T1000 (cell line): Measurements from ENCODE around the gene PRR13.
"Not testable (repeated sequence)": the region's sequence is repeated elsewhere in the genome, so short reads cannot be mapped to it uniquely, and the experiment has no call there.

Experiments used
- DNase-seq: peaks from one replicate; lab custom pipeline; 2025; ENCODE audit warnings: mixed read lengths; lab: John Stamatoyannopoulos, UW

The PRR13 gene

GRCh38 chr12:53439582-53439981 is 2.0 kb upstream of the PRR13 start:
- not testable (repeated sequence) for DNase-seq

GRCh38 chr12:53443955-53444354 is 2.4 kb downstream of the PRR13 start:
- DNase-seq: no peak

DNA sequence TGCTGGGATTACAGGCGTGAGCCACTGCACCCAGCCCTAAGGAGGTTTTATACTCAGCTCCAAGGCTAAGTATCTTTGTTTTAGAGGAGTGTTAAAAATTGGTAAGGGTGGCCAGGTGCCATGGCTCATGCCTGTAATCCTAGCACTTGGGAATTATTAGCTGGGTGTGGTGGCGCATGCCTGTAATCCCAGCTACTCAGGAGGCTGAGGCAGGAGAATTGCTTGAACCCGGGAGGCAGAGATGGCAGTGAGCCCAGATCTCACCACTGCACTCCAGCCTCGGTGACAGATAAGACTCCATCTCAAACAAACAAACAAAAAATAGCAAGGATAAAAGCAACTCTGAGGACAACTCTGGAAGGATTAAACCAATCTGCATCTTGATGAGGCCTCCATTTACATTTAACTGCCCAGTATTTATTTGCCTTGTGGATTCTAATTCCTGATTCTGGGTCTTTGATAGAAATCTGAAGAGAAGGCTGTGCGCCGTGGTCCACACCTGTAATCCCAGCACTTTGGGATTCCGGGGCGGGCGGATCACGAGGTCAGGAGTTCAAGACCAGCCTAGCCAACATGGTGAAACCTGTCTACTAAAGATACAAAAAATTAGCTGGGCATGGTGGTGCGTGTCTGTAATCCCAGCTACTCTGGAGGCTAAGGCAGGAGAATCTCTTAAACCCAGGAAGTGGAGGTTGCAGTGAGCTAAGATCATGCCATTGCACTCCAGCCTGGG is 3.2 kb downstream of the PRR13 start:
- not testable (repeated sequence) for DNase-seq

GRCh38 chr12:53450936-53451335 is 9.4 kb downstream of the PRR13 start:
- no peak for DNase-seq

- peak; percentile 98 for DNase-seq
Measured at GRCh38 chr12:53451661-53452158, 10.2 kb downstream of the PRR13 start, which contains the start of gene PCBP2. Gene PCBP2, plus strand, starts transcription at chr12:53452102. Its CDS starts 2,699 bp downstream, at chr12:53454801.

DNA sequence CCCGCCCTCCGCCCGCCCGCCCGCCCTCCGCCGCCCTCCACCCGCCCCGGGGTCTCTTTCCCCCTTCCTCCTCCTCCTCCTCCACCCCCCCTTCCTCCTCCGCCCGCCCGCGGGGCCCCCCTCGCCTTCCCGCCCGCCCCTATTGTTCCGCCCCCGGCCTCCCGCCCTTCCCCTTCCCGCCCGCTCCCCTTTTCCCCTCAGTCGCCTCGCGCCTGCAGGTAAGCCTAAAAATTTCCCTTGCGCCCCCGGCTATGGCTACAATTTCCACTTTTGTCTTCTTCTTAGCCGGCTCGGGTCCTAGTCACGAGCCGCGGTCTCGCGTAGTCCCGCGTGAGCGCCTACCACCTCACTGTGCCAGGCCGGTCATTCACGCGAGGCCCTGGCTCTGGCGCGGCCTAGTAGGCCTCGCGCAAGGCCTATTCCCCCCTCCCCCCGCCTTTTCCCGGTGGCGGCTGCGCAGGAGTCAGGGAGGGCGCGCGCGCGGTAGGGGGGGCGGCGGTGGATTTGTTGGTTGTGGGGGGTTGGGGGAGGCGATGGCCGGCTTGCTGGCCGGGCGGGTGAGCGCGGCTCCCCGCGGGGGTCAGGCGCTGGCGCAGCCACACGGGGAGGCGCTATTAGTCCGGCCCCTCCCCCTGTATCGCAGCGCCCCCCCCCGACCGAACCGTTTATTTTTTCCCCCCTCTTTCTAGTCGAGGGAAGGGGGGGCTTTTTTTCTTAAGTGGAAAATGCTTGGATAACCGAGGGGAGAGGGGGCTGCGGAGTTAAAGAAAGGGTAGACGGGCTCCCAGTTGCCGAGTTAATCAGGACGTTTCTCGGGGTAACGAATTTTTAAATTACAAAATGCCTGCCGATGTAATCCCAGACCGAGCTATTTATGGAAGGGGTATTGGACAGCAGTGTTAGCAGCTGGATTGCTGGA is 10.9 kb downstream of the PRR13 start:
- peak; percentile 76 for DNase-seq

GRCh38 chr12:53453953-53454640 is 12.6 kb downstream of the PRR13 start:
- no peak for DNase-seq

DNA sequence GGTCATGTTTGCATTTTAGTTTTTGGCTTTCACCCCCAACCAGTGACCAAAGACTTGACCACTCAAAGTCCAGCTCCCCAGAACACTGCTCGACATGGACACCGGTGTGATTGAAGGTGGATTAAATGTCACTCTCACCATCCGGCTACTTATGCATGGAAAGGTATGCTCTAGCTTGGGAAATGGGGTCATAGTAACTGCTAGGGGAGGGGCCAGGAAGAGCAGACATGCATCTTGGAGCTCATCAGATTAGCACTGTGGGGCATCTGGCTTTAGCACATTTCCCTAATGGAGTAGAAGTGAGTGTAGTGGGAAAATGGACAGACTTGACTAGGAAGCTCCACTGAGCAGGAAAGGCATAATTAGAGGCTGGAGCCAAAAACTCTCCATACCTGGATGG is 13.2 kb downstream of the PRR13 start:
- DNase-seq: no peak

- no peak for DNase-seq
Measured at GRCh38 chr12:53456654-53457366, 15.3 kb downstream of the PRR13 start.

DNA sequence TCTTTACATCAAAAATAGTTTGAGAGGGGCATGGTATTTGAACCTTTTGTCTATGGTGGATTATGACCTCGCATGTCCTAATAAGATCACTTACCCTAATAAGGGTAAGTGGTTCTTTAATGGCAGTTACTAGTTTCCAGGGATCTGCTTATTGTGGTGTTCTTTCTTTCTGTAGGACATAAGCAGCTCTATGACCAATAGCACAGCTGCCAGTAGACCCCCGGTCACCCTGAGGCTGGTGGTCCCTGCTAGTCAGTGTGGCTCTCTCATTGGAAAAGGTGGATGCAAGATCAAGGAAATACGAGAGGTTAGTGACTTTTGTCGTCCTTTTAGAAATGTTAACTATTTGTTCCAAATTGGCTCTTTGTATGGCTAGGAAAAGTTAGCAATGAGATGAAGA is 17.6 kb downstream of the PRR13 start:
- DNase-seq: no peak

DNA sequence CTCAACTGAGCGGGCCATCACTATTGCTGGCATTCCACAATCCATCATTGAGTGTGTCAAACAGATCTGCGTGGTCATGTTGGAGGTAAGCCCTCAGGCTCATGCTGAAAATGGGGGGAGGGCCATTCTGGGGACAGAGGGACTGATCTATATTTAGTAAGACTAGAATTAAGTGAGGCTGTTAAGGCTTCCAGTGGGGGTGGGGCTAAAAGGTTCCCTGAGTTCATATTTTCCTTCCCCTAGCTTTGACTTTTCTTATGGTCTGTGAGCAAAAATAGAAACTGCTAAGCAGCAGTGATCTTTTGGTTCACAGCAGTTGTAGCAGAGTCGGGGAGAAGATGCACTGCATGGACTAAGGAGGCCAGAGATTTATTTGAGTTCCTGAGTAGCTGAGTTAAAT is 19.5 kb downstream of the PRR13 start:
- no peak for DNase-seq

- DNase-seq: no peak
Measured at GRCh38 chr12:53461591-53461990, 20.1 kb downstream of the PRR13 start.

GRCh38 chr12:53462935-53463334 is 21.4 kb downstream of the PRR13 start:
- DNase-seq: no peak

- DNase-seq: no peak
Measured at GRCh38 chr12:53463802-53464560, 22.4 kb downstream of the PRR13 start.

DNA sequence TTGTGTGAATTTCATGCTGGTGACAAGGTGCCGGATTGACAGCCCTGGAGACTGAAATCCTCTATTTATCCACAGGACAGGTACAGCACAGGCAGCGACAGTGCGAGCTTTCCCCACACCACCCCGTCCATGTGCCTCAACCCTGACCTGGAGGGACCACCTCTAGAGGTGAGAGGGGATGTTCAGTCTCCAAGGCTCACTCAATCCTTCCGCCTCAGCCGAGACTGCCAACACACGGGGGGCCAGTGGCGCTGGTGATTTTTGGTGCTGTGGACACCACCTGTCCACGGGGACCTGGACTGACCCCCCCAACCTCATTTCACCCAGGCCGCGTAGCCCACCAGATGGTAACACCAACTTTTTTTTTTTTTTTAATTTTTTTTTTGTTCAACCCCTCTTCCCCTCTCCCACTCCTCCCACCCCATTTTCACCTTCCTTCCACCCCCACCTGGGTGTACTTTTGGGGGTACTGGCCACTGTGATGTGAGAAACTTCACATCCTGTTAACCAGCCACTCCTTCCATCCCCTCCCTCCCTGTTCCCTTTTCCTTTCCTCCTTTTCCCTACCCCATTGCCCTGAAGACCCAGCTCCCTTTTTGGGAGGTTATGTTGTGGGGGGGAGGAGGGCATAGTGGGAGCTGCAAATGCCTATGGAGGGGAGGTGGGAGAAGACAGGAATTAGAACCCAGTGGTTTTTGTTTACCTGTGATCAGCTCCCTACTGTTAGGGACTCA is 23.3 kb downstream of the PRR13 start:
- no peak for DNase-seq

DNA sequence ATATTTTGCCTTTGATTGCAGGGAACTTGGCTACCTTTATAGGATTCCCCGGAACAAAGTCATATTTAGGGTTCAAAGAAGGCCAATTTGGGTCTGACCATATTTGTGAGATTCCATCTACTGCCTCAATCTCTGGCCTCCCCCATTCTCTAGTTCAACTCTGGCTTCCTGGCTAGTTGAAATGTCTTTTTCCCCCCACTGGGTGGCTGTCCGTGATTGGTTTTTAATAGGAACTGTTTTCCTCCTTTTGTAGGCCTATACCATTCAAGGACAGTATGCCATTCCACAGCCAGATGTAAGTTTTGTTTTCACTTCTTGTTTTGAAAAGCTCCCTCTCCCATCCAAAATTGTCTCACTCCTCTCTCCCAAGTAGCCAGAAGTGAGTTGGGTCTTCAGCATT is 24.1 kb downstream of the PRR13 start:
- no peak for DNase-seq

DNA sequence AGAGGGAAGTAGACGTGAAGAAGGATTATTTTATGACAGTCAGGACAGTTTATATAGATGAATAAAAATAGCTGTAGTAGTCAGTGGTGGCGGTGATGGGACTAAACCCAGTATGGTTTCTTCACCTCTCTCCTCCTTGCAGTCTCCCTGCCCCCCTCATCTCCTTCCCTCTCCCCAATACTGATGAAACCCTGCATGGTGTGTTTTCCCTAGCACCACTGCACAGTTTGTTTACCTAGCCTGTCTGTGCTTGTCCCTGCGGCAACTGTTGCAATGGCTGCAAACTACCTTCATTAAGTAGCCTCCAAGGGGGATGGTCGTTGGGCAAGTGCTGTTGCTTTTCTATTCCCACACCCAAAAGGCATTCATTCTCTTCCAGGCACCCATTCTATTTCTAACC is 25.1 kb downstream of the PRR13 start:
- no peak for DNase-seq

DNA sequence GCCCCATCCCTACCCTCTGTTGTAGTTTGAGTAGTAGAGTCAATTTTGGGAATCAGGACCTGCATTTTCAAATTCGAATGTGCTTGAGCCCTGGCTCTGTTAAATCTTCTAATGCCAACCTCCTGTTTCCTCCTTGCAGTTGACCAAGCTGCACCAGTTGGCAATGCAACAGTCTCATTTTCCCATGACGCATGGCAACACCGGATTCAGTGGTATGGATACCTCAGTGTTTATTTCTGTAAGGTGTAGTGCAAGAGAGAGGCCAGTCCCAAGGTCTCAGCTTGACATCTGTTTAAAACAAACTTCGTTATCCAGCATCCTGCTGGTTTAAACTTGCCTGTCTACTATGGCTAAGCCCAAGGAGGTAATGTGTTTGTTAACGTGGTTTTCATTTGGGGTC is 25.5 kb downstream of the PRR13 start:
- no peak for DNase-seq

- DNase-seq: no peak
Measured at GRCh38 chr12:53467880-53468279, 26.3 kb downstream of the PRR13 start.

GRCh38 chr12:53468282-53468681 is 26.7 kb downstream of the PRR13 start:
- no peak for DNase-seq
